KMS-11 (cell line): ENCODE results near the gene TMSB15C.
A peak's percentile ranks its signal among the peaks of the same experiment; 100 is the strongest.

Experiments
- H2AFZ ChIP-seq: fragments of 200-600 bp; sonication (generic); 2 replicates; pipeline ENCODE4 v1.6.1; 2016; ENCODE audit warnings: antibody characterized with exemption, mixed run types, low read depth
- H3K27ac ChIP-seq: fragments of 200-600 bp; sonication (generic); 2 replicates; pipeline ENCODE4 v1.6.1; 2016; ENCODE audit warnings: mild to moderate bottlenecking, mixed run types
- H3K27me3 ChIP-seq: fragments of 200-600 bp; sonication (generic); 2 replicates; pipeline ENCODE4 v1.6.1; 2017; ENCODE audit warnings: mild to moderate bottlenecking, low read depth, mixed run types, moderate library complexity; ENCODE audit not compliant: insufficient read depth
- H3K36me3 ChIP-seq: fragments of 200-600 bp; sonication (generic); 2 replicates; pipeline ENCODE4 v1.6.1; 2017; ENCODE audit warnings: mild to moderate bottlenecking, mixed run types; ENCODE audit not compliant: insufficient read depth
- H3K4me1 ChIP-seq: fragments of 200-600 bp; sonication (generic); 2 replicates; pipeline ENCODE4 v1.6.1; 2016; ENCODE audit warnings: mild to moderate bottlenecking, low read depth, mixed run types; ENCODE audit not compliant: poor library complexity, severe bottlenecking
- H3K4me2 ChIP-seq: fragments of 200-600 bp; sonication (generic); 2 replicates; pipeline ENCODE4 v1.7.0; 2016; ENCODE audit warnings: mild to moderate bottlenecking, mixed run types
- H3K4me3 ChIP-seq: fragments of 200-600 bp; sonication (generic); IDR thresholded peaks from 2 replicates; pipeline ENCODE4 v1.6.1; 2017; ENCODE audit warnings: low read depth, low read length, mixed read lengths; ENCODE audit not compliant: insufficient read depth
- H3K79me2 ChIP-seq: fragments of 200-600 bp; sonication (generic); 2 replicates; pipeline ENCODE4 v1.6.1; 2016; ENCODE audit warnings: low read depth, mixed run types; ENCODE audit not compliant: insufficient read depth
- H3K9ac ChIP-seq: fragments of 200-600 bp; sonication (generic); 2 replicates; pipeline ENCODE4 v1.6.1; 2016; ENCODE audit warnings: mild to moderate bottlenecking, mixed run types
- H4K20me1 ChIP-seq: fragments of 200-600 bp; sonication (generic); 2 replicates; pipeline ENCODE4 v1.6.1; 2016; ENCODE audit warnings: mild to moderate bottlenecking, mixed run types; ENCODE audit not compliant: insufficient read depth
- TF ChIP-seq, protein P1 (sequence below): fragments of 200-600 bp; sonication (generic); conservative IDR thresholded peaks from 2 replicates; pipeline ENCODE4 v1.6.1; 2017; ENCODE audit warnings: low read depth, mild to moderate bottlenecking, antibody characterized with exemption, low read length, moderate library complexity, mixed read lengths

The TMSB15C gene

DNA sequence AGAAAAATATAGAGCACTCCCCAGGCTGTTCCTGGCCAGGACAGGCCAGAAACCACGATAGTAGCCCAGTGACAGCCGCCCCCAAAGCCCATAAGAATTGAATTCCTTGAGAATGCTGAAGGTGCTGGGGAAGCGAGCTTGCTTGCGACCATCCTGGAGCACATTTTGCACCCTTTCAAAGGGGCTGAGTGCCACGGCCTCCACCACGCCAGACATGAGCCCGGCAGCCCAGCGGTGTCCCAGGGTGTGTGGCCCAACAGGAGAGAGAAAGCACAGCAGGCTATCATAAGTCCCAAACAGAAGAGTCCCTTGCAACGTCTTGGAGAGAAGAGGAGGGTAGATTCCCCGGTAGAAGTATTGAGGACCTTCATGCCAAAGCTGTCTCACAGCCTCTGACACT is 28.6 kb upstream of the TMSB15C start:
- Histone ChIP-seq H3K27ac (no peak overlapping the region), H2AFZ (no peak overlapping the region), H3K4me1 (peaks cover 15% of the 10 kb centered on the region), H4K20me1 (no peaks in the 10 kb centered on the region), H3K27me3 (no peaks in the 10 kb centered on the region), H3K9ac (no peak overlapping the region), H3K79me2 (peaks cover 11% of the 10 kb centered on the region; the same call in 1 of the 2 replicates), H3K36me3 (no peaks in the 10 kb centered on the region), H3K4me2 (no peak overlapping the region), H3K4me3 (no peak overlapping the region)
- TF ChIP-seq, protein P1, sequence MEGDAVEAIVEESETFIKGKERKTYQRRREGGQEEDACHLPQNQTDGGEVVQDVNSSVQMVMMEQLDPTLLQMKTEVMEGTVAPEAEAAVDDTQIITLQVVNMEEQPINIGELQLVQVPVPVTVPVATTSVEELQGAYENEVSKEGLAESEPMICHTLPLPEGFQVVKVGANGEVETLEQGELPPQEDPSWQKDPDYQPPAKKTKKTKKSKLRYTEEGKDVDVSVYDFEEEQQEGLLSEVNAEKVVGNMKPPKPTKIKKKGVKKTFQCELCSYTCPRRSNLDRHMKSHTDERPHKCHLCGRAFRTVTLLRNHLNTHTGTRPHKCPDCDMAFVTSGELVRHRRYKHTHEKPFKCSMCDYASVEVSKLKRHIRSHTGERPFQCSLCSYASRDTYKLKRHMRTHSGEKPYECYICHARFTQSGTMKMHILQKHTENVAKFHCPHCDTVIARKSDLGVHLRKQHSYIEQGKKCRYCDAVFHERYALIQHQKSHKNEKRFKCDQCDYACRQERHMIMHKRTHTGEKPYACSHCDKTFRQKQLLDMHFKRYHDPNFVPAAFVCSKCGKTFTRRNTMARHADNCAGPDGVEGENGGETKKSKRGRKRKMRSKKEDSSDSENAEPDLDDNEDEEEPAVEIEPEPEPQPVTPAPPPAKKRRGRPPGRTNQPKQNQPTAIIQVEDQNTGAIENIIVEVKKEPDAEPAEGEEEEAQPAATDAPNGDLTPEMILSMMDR, result no peak

DNA sequence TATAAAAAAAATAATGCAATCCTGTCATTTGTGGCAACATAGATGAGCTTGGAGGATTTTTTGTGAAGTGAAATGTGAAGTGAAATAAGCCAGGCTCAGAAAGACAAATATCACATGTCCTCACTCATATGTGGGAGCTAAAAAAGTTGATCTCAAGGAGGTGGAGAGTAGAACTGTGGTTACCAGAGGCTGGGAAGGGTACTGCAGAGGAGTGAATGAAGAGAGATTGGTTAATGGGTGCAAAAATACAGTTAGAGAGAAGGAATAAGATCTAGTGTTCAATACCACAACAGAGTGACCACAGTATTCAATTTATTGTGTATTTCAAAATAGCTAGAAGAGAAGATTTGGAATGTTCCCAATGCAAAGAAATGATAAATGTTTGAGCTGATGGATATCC is 22.9 kb upstream of the TMSB15C start:
- Histone ChIP-seq H3K27ac (no peak overlapping the region), H3K4me3 (no peak overlapping the region), H3K79me2 (no peaks in the 10 kb centered on the region), H3K9ac (no peak overlapping the region), H3K4me1 (peaks cover 5% of the 10 kb centered on the region), H3K4me2 (no peak overlapping the region), H2AFZ (no peak overlapping the region), H3K27me3 (no peaks in the 10 kb centered on the region), H3K36me3 (no peaks in the 10 kb centered on the region), H4K20me1 (no peaks in the 10 kb centered on the region)
- TF ChIP-seq, protein P1, result no peak

DNA sequence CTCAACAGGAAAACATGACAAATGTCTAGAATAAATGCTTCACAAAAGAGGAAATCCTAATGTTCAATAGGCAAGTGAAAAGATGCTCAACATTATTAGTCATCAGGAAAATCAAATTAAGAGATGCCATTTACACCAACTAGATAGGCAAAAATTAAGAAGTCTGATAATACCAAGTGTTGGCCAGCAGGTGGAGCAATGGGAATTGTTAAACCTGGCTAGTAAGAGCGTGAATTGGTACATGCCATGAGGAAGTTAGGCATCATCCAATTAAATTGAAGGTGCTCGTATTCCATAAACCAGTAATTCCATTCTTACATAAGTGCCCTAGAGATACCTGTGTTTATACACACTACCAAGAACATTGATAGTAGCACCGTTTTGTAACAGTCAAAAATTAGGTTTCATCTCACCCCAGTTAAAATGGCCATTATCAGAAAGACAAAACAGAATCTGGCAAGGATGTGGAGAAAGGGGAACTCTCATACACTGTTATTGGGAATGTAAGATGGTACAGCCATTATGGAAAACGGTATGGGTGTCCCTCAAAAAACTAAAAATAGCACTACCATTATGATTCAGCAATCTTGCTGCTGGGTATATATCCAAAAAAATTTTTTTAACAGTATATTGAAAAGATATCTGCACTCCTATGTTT is 22.2 kb upstream of the TMSB15C start:
- Histone ChIP-seq H3K27me3 (no peaks in the 10 kb centered on the region), H3K36me3 (no peaks in the 10 kb centered on the region), H3K79me2 (no peaks in the 10 kb centered on the region), H3K4me3 (no peak overlapping the region), H3K27ac (no peak overlapping the region), H2AFZ (no peak overlapping the region), H3K9ac (no peak overlapping the region), H3K4me2 (no peak overlapping the region), H3K4me1 (peaks cover 5% of the 10 kb centered on the region), H4K20me1 (no peaks in the 10 kb centered on the region)
- TF ChIP-seq, protein P1, result peak; percentile 59

DNA sequence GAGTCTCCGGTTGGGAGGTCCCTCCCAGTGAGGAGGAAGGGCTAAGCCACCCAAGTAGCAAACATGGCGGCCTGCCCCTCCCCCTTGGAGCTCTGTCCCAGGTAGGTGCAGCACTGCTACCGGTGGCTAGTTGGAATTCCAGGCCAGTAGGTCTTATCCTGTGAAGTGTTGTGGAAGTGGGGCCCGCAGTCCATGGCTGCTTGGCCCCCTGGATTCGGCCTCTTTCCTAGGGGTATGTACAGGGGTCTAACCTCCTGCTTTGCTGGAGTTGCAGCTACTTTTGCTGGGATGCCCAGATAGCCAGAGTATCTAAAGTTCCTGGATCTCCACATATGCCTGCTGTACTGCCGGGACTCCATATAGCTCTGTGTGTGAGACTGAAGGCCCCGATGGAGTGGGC is 9.9 kb upstream of the TMSB15C start:
- no peak overlapping the region for H2AFZ ChIP-seq
- H4K20me1 ChIP-seq, result no peaks in the 10 kb centered on the region
- H3K27ac ChIP-seq, result no peak overlapping the region
- no peaks in the 10 kb centered on the region for H3K4me1 ChIP-seq
- TF ChIP-seq, protein P1, result no peak
- no peaks in the 10 kb centered on the region for H3K36me3 ChIP-seq
- no peak overlapping the region for H3K4me3 ChIP-seq
- no peaks in the 10 kb centered on the region for H3K27me3 ChIP-seq
- no peak overlapping the region for H3K9ac ChIP-seq
- no peak overlapping the region for H3K4me2 ChIP-seq
- H3K79me2 ChIP-seq, result no peaks in the 10 kb centered on the region
